Muscle layer of duodenum (tissue), 2 donors: ENCODE measurements around the gene RIMBP3C.
"Not testable (repeated sequence)": the region's sequence is repeated elsewhere in the genome, so short reads cannot be mapped to it uniquely, and the experiment has no call there.

Experiments used
- H3K27ac ChIP-seq: one replicate; pipeline ENCODE4 v1.7.0; 2013; ENCODE audit warnings: mild to moderate bottlenecking, low read length
- H3K27me3 ChIP-seq: one replicate; pipeline ENCODE4 v1.7.0; 2013; ENCODE audit warnings: low read depth, mild to moderate bottlenecking, control low read depth, low read length
- H3K36me3 ChIP-seq, 2 donors: one replicate each; pipeline ENCODE4 v1.7.0; 2013; ENCODE audit warnings: low read length in 2 of 2, control low read depth in 1 of 2, mild to moderate bottlenecking in 1 of 2; ENCODE audit not compliant: insufficient read depth in 2 of 2, control insufficient read depth in 1 of 2
- H3K4me1 ChIP-seq, 2 donors: one replicate each; pipeline ENCODE4 v1.7.0; 2013; ENCODE audit warnings: low read length in 2 of 2, mild to moderate bottlenecking in 2 of 2, control low read depth in 1 of 2, moderate library complexity in 1 of 2; ENCODE audit not compliant: insufficient read depth in 2 of 2, control insufficient read depth in 1 of 2
- H3K4me3 ChIP-seq, 2 donors: one replicate each; pipeline ENCODE4 v1.7.0; 2013; ENCODE audit warnings: low read length in 2 of 2, low read depth in 1 of 2, mild to moderate bottlenecking in 1 of 2
- H3K9me3 ChIP-seq, 2 donors: one replicate each; pipeline ENCODE4 v1.7.0; 2013; ENCODE audit warnings: low read length in 2 of 2, control low read depth in 1 of 2, mild to moderate bottlenecking in 1 of 2; ENCODE audit not compliant: control insufficient read depth in 1 of 2
- donor health status: healthy.

The RIMBP3C gene

DNA sequence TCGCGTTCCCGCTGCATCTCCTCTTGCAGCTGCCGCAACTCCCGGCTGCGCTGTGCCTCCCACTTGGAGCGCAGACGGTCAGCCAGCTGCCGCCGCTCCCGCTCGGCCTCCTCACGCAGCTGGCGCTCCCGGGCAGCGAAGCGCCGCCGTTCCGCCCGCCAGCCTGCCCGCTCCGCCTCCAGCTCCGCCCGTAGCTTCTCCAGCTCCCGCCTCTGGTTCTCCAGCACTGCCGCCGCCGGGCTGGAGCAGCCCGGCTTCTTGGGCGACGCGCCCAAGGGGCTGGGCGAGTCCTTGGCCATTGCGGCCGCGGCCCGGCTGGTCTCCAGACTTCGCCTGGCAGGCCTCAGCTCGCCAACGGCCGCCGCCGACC lies 598 bp downstream of the RIMBP3C start:
- not testable (repeated sequence) for H3K27me3 ChIP-seq, H3K4me1 ChIP-seq, H3K36me3 ChIP-seq, H3K27ac ChIP-seq, H3K4me3 ChIP-seq, H3K9me3 ChIP-seq

GRCh38 chr22:21550008-21550677 lies 1.1 kb downstream of the RIMBP3C start:
- H3K4me3 ChIP-seq, H3K36me3 ChIP-seq, H3K4me1 ChIP-seq, H3K27me3 ChIP-seq, H3K9me3 ChIP-seq, H3K27ac ChIP-seq: not testable (repeated sequence)

DNA sequence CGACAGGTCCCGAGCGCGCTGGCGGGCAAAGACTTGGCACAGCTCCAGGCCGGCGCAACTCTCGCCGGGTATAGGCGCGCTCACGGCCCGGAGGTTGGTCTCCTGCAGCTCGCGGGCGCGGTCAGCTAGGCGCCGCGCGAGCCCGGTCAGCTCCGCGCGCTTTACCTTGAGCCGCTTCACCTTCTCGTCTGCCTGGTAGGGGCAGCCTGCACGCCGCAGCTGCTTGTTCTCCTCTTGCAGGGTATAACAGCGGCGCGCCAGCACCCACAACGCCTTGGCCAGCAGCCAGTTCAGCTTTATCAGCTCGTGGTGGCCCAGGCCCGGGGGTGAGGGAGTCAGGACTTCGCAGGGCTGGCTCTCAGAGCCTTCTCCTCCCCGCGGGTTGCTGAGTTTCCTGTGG lies 1.7 kb downstream of the RIMBP3C start:
- not testable (repeated sequence) for H3K9me3 ChIP-seq, H3K27me3 ChIP-seq, H3K36me3 ChIP-seq, H3K27ac ChIP-seq, H3K4me3 ChIP-seq, H3K4me1 ChIP-seq

DNA sequence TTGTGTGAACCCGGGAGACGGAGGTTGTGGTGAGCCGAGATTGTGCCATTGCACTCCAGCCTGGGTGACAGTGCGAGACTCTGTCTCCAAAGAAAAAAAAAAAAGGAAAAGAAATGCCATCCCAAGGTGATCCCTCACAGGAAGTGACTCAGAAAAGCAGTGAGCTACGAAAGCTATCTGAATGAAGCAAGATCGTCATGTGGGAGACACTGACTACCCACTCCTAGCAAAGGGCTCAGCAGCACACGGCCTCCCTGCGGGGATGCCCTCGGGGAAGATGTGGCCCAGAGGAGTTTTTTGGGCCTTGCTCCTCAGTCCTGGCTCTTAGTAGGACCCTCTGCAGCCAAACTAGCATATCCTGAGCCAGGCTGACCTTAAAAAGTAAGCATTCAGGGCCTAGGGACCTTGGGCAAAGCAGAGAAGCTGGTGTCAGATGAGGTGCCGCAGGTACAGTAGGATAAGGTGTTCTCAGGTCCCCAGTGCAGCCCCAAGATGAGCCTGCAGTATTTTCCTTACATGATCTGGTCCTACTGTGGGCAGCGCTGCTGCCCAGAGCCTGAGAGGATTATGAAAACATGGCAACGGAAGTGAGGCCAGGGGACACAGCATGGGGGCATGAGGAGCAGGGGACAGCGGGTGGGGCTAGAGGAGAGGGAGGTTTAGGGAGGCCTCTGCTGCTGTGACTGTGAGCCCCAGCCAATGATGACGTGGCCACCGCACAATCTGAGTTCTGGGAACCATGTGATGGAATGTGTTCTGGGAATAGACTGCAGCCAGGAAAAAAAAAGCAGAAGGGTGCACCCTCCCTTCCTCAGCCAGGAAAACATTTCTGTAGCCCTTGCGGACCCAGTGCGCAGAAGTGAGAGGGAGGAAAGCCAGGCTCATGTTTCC lies 6.6 kb downstream of the RIMBP3C start:
- H3K27ac ChIP-seq, H3K36me3 ChIP-seq, H3K27me3 ChIP-seq, H3K4me3 ChIP-seq, H3K4me1 ChIP-seq, H3K9me3 ChIP-seq: not testable (repeated sequence)

GRCh38 chr22:21539862-21540261 lies 11.4 kb downstream of the RIMBP3C start:
- not testable (repeated sequence) for H3K27me3 ChIP-seq, H3K4me1 ChIP-seq, H3K4me3 ChIP-seq, H3K36me3 ChIP-seq, H3K27ac ChIP-seq, H3K9me3 ChIP-seq

GRCh38 chr22:21532863-21533648 lies 18.2 kb downstream of the RIMBP3C start:
- not testable (repeated sequence) for H3K4me1 ChIP-seq, H3K36me3 ChIP-seq, H3K27me3 ChIP-seq, H3K9me3 ChIP-seq, H3K4me3 ChIP-seq, H3K27ac ChIP-seq

- not testable (repeated sequence) for H3K36me3 ChIP-seq, H3K4me1 ChIP-seq, H3K27ac ChIP-seq, H3K9me3 ChIP-seq, H3K4me3 ChIP-seq, H3K27me3 ChIP-seq
Observed at GRCh38 chr22:21531525-21531924, 19.7 kb downstream of the RIMBP3C start.

DNA sequence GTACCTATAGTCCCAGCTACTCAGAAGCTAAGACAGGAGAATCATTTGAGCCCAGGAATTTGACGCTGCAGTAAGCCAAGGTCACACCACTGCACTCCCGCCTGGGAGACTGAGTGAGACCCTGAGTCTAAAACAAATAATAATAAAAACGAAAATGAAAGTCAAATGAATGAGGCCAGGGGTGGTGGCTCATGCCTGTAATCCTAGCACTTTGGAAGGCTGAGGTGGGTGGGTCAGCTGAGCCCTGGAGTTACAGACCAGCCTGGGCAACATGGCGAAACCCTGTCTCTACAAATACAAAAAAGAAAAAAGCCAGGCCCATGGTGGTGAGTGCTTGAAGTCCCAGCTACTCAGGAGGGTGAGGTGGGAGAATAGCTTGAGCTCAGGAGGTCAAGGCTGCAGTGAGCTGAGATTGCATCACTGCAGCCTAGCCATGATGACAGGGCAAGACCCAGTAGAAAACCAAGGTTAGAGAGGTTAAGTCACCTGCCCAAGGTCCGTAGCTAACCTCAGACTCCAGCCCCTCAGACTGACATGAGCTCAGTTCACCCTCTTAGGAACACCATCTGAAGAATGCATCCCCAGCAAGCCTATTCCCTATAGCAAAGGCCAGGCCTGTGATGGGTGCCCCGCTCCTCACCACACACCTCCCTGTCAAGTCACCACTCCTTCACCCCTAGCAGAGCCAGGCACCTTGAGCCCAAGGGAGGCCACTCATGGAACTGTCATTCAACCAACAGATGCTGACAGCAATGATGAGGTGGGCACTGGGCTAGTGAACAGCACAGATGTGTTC lies 24.4 kb downstream of the RIMBP3C start:
- H3K27ac ChIP-seq, H3K27me3 ChIP-seq, H3K9me3 ChIP-seq, H3K4me1 ChIP-seq, H3K4me3 ChIP-seq, H3K36me3 ChIP-seq: not testable (repeated sequence)

DNA sequence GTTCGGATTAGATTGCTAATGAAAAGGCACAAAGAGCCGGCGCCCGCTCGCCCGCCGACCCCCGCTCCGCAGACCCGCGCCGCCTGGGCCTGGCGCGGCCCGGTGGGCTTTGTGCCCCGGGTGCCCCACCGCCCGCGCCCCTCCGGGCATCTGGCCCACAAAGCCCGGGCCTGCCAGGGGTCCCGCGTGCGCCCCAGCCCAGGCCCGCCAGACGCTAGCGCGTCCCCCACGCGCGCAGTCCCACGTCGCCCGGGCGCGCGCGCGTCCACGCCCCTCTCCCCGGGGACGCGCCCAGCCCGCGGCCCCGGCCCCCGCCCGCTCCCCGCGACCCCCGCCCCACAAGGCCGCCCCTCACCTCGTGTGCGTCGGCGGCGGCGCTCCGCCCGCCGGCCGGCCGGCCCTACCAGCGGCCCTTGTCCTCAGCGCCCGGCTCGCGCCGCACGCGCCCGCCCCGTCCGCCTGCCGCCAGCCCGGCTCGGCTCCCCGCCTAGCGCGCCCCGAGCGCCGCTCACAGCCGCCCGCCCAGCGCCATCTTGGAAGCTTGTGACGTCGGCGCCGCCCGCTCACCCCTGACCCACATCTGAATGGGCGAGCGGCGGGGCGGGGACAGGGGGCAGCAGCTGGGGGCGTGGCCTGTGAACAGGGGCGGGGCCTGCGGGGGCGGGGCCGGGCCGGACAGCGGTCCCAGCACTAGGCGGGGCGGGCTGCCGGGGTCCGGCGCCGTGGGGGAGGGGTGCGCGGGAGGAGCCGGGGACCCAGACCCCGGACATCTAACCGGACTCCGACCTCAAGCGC lies 34.1 kb downstream of the RIMBP3C start:
- not testable (repeated sequence) for H3K4me1 ChIP-seq, H3K27ac ChIP-seq, H3K36me3 ChIP-seq, H3K9me3 ChIP-seq, H3K4me3 ChIP-seq, H3K27me3 ChIP-seq

- H3K4me3 ChIP-seq, H3K36me3 ChIP-seq, H3K9me3 ChIP-seq, H3K27ac ChIP-seq, H3K4me1 ChIP-seq, H3K27me3 ChIP-seq: not testable (repeated sequence)
Observed at GRCh38 chr22:21516522-21516921, 34.7 kb downstream of the RIMBP3C start.
